Gastrocnemius medialis (tissue), 4 donors: ENCODE results near the gene LONRF2.

Experiments used
- POLR2A ChIP-seq, 2 donors: fragments of 450-650 bp; IDR thresholded peaks; one replicate each; pipeline ENCODE4 v1.6.1; 2017; ENCODE audit warnings: antibody characterized with exemption in 2 of 2, mild to moderate bottlenecking in 2 of 2, moderate library complexity in 2 of 2
- TF ChIP-seq, protein P1 (sequence below), 5 experiments: fragments of 450-650 bp in 3 of 5; fragments of 200-600 bp in 2 of 5; sonication (generic) in 2 of 5; IDR thresholded peaks in 4 of 5; conservative IDR thresholded peaks in 1 of 5; 1 replicate in 4 of 5; 2 replicates in 1 of 5; pipeline ENCODE4 v1.5.1; 2016 to 2019; ENCODE audit warnings: antibody characterized with exemption in 5 of 5, mild to moderate bottlenecking in 3 of 5, moderate library complexity in 3 of 5

- TF ChIP-seq, protein P1, sequence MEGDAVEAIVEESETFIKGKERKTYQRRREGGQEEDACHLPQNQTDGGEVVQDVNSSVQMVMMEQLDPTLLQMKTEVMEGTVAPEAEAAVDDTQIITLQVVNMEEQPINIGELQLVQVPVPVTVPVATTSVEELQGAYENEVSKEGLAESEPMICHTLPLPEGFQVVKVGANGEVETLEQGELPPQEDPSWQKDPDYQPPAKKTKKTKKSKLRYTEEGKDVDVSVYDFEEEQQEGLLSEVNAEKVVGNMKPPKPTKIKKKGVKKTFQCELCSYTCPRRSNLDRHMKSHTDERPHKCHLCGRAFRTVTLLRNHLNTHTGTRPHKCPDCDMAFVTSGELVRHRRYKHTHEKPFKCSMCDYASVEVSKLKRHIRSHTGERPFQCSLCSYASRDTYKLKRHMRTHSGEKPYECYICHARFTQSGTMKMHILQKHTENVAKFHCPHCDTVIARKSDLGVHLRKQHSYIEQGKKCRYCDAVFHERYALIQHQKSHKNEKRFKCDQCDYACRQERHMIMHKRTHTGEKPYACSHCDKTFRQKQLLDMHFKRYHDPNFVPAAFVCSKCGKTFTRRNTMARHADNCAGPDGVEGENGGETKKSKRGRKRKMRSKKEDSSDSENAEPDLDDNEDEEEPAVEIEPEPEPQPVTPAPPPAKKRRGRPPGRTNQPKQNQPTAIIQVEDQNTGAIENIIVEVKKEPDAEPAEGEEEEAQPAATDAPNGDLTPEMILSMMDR (IDR thresholded peaks at IDR 0.05 in 4 of 5, conservative IDR thresholded peaks at IDR 0.05 in 1 of 5), result no peak
- TF ChIP-seq POLR2A (IDR thresholded peaks at IDR 0.05), result no peak
These were observed 65.9 kb downstream of the LONRF2 start for GRCh38 chr2:100256416-100256815.
